Neuronal stem cell (in vitro differentiated cells): ENCODE results near the gene STXBP1.
A peak's percentile ranks its signal among the peaks of the same experiment; 100 is the strongest.

Source experiments
- DNase-seq: peaks from one replicate; pipeline ENCODE4 v3.0.0-alpha.2; 2013; ENCODE audit warnings: low spot score
- H2AFZ ChIP-seq: one replicate; pipeline ENCODE4 v1.6.1; 2013; ENCODE audit warnings: mild to moderate bottlenecking, low read length, inconsistent platforms
- H2AK5ac ChIP-seq: 2 replicates; pipeline ENCODE4 v1.6.1; 2013; ENCODE audit warnings: low read depth, mild to moderate bottlenecking, inconsistent platforms, low read length, moderate library complexity, mixed read lengths
- H2BK120ac ChIP-seq: 2 replicates; pipeline ENCODE4 v1.6.1; 2013; ENCODE audit warnings: low read depth, mild to moderate bottlenecking, inconsistent platforms, low read length, moderate library complexity, mixed read lengths
- H2BK12ac ChIP-seq: one replicate; pipeline ENCODE4 v1.6.1; 2013; ENCODE audit warnings: low read length, inconsistent platforms
- H2BK15ac ChIP-seq: 2 replicates; pipeline ENCODE4 v1.6.1; 2013; ENCODE audit warnings: mild to moderate bottlenecking, low read length, inconsistent platforms, mixed read lengths
- H2BK5ac ChIP-seq: one replicate; pipeline ENCODE4 v1.6.1; 2013; ENCODE audit warnings: inconsistent platforms, mild to moderate bottlenecking, low read length, moderate library complexity
- H3K14ac ChIP-seq: one replicate; pipeline ENCODE4 v1.6.1; 2013; ENCODE audit warnings: low read length, inconsistent platforms
- H3K18ac ChIP-seq: 2 replicates; pipeline ENCODE4 v1.6.1; 2013; ENCODE audit warnings: low read length, inconsistent platforms
- H3K23ac ChIP-seq: 2 replicates; pipeline ENCODE4 v1.6.1; 2013; ENCODE audit warnings: low read depth, mild to moderate bottlenecking, mixed read lengths, low read length, inconsistent platforms; ENCODE audit not compliant: poor library complexity
- H3K27ac ChIP-seq: replicated peaks from 3 replicates; pipeline ENCODE4 v1.5.1; 2013; ENCODE audit warnings: low read length, inconsistent platforms
- H3K27me3 ChIP-seq, 3 experiments: 2 replicates each; pipeline ENCODE4 v1.6.1; 2013; ENCODE audit warnings: low read length in 3 of 3, mild to moderate bottlenecking in 2 of 3, inconsistent platforms in 1 of 3, low read depth in 1 of 3, mixed read lengths in 1 of 3, moderate library complexity in 1 of 3; ENCODE audit not compliant: control insufficient read depth in 3 of 3, insufficient read depth in 3 of 3
- H3K36me3 ChIP-seq, 2 donors: replicated peaks in 1 of 2; 2 replicates each; pipeline ENCODE4 v1.6.1; 2013; ENCODE audit warnings: low read length in 2 of 2; ENCODE audit not compliant: control insufficient read depth in 2 of 2, insufficient read depth in 2 of 2
- H3K4ac ChIP-seq: 2 replicates; pipeline ENCODE4 v1.6.1; 2013; ENCODE audit warnings: inconsistent platforms, mild to moderate bottlenecking, low read length, moderate library complexity
- H3K4me1 ChIP-seq, 2 donors: 1 replicate in 1 of 2; 2 replicates in 1 of 2; pipeline ENCODE4 v1.6.1; 2013; ENCODE audit warnings: low read length in 2 of 2, low read depth in 1 of 2; ENCODE audit not compliant: control insufficient read depth in 2 of 2, insufficient read depth in 1 of 2
- H3K4me2 ChIP-seq: one replicate; pipeline ENCODE4 v1.6.1; 2013; ENCODE audit warnings: mild to moderate bottlenecking, low read length, inconsistent platforms; ENCODE audit not compliant: insufficient read depth, poor library complexity, severe bottlenecking
- H3K4me3 ChIP-seq, 2 donors: 2 replicates each; pipeline ENCODE4 v1.5.1; 2013; ENCODE audit warnings: low read length in 2 of 2, mild to moderate bottlenecking in 2 of 2, inconsistent platforms in 1 of 2, moderate library complexity in 1 of 2
- H3K79me1 ChIP-seq: one replicate; pipeline ENCODE4 v1.6.1; 2013; ENCODE audit warnings: low read depth, mild to moderate bottlenecking, inconsistent platforms, low read length, moderate library complexity
- H3K9ac ChIP-seq: one replicate; pipeline ENCODE4 v1.6.1; 2013; ENCODE audit warnings: mild to moderate bottlenecking, low read depth, low read length, inconsistent platforms; ENCODE audit not compliant: poor library complexity
- H3K9me3 ChIP-seq, 2 donors: replicated peaks in 1 of 2; 2 replicates each; pipeline versions ENCODE3 to v1.6.1; 2013; ENCODE audit warnings: low read length in 2 of 2, mild to moderate bottlenecking in 2 of 2, inconsistent platforms in 1 of 2, low read depth in 1 of 2, mixed read lengths in 1 of 2, moderate library complexity in 1 of 2; ENCODE audit not compliant: control insufficient read depth in 2 of 2, insufficient read depth in 1 of 2
- H4K8ac ChIP-seq: one replicate; pipeline ENCODE4 v1.6.1; 2013; ENCODE audit warnings: low read depth, mild to moderate bottlenecking, inconsistent platforms, low read length, moderate library complexity
- H4K91ac ChIP-seq: one replicate; pipeline ENCODE4 v1.6.1; 2013; ENCODE audit warnings: low read length, low read depth, mild to moderate bottlenecking, inconsistent platforms; ENCODE audit not compliant: poor library complexity
- WGBS, 2 donors: extraction: QIAGEN DNeasy Blood & Tissue Kit; methylation state at CpG; one replicate each; pipeline ENCODE4 v1.1.7; 2013; ENCODE audit warnings: missing lambda C conversion rate in 2 of 2, mixed read lengths in 1 of 2; ENCODE audit not compliant: insufficient read length in 2 of 2, insufficient replicate concordance in 1 of 2; ENCODE audit errors: extremely low coverage in 2 of 2; 5-methylcytosine and 5-hydroxymethylcytosine counted together

The STXBP1 gene

DNA sequence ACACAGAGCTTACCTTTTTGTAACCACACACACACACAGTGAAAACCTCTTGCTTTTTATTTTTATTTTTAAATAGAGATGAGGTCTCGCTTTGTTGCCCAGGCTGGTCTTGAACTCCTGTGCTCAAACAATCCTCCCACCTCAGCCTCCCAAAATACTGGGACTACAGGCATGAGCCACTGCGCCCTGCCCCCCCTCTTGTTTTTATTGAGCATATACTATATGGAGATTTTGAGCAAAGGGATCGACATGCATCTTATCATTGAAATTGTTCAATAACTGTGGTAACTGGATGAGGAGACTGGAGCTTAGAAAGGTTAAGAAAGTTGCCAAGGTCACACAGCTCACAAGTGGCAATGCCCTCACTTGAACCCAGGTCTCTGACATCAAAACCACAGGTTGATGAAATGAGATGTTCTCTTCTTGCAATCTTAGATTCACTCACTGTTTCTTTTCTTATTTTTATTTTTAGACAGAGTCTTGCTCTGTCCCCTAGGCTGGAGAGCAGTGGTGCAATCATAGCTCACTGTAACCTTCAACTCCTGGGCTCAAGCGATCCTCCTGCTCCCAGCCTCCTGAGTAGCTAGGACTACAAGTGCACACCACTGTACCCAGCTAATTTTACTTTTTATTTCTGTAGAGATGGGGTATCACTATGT, 26.8 kb upstream of the STXBP1 start:
- no peak overlapping the region for H2BK5ac ChIP-seq
- no peak overlapping the region for H3K4me2 ChIP-seq
- no peaks in the 10 kb centered on the region for H3K27me3 ChIP-seq
- H2BK15ac ChIP-seq: no peak overlapping the region
- no peak overlapping the region for H3K4ac ChIP-seq
- no peak overlapping the region for H3K14ac ChIP-seq
- no peak overlapping the region for H3K9ac ChIP-seq
- no peaks in the 10 kb centered on the region for H3K9me3 ChIP-seq
- WGBS, 2 donors: no CpG with 5 or more reads among the region's 4 CpGs
- no peak overlapping the region for H2AK5ac ChIP-seq
- H3K27ac ChIP-seq: no peak overlapping the region
- H3K36me3 ChIP-seq: no peaks in the 10 kb centered on the region
- H3K4me3 ChIP-seq: no peak overlapping the region
- DNase-seq: no peak
- no peak overlapping the region for H2BK12ac ChIP-seq
- H2BK120ac ChIP-seq: no peak overlapping the region
- H3K18ac ChIP-seq: no peak overlapping the region
- H4K91ac ChIP-seq: no peak overlapping the region
- no peak overlapping the region for H4K8ac ChIP-seq
- no peaks in the 10 kb centered on the region for H3K79me1 ChIP-seq
- no peak overlapping the region for H3K23ac ChIP-seq
- H2AFZ ChIP-seq: no peak overlapping the region
- H3K4me1 ChIP-seq: no peaks in the 10 kb centered on the region

DNA sequence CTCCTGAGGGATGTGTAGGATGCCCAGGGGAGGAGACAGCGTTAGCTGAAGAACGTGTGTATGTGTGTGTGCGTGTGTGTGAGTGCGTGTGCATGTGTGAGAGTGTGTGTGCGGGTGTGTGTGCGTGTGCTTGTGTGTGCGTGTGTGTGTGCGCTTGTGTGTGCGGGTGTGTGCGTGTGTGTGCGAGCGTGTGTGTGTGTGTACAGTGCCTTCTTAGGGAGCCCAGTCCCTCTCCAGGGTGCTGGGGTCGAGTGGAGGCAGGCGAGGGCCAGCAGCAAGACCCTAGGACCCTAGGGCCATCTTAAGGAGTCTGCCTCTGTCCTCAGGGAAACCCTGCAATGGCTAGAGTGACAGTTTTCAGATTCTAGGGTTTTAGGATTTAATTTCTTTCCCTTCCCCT, 26.0 kb upstream of the STXBP1 start:
- H3K27ac ChIP-seq: no peak overlapping the region
- no peaks in the 10 kb centered on the region for H3K79me1 ChIP-seq
- no peaks in the 10 kb centered on the region for H3K27me3 ChIP-seq
- H3K9me3 ChIP-seq: no peaks in the 10 kb centered on the region
- no CpG with 5 or more reads among the region's 14 CpGs for WGBS, 2 donors
- no peak overlapping the region for H3K4ac ChIP-seq
- no peak overlapping the region for H3K4me2 ChIP-seq
- peak overlapping the region; percentile 81 for H3K18ac ChIP-seq
- no peak overlapping the region for H2BK120ac ChIP-seq
- no peak overlapping the region for H2BK5ac ChIP-seq
- H3K4me3 ChIP-seq: peak overlapping the region in 1 of 2 donors; percentile 56
- H4K8ac ChIP-seq: no peak overlapping the region
- H2BK12ac ChIP-seq: peak overlapping the region; percentile 59
- H2BK15ac ChIP-seq: no peak overlapping the region
- no peak for DNase-seq
- H3K9ac ChIP-seq: no peak overlapping the region
- H3K36me3 ChIP-seq: no peaks in the 10 kb centered on the region
- H3K4me1 ChIP-seq: no peaks in the 10 kb centered on the region
- peak overlapping the region; percentile 71 for H2AFZ ChIP-seq
- peak overlapping the region; percentile 66 for H3K23ac ChIP-seq
- no peak overlapping the region for H4K91ac ChIP-seq
- peak overlapping the region; percentile 58 for H2AK5ac ChIP-seq
- peak overlapping the region; percentile 65 for H3K14ac ChIP-seq

- peak; percentile 76 for DNase-seq
- Histone ChIP-seq H2BK15ac (no peak overlapping the region), H3K9me3 (no peaks in the 10 kb centered on the region), H3K4me2 (no peak overlapping the region), H3K14ac (no peak overlapping the region), H4K91ac (no peak overlapping the region), H3K27ac (no peak overlapping the region), H3K27me3 (no peaks in the 10 kb centered on the region), H2BK12ac (no peak overlapping the region), H2BK5ac (no peak overlapping the region), H2AK5ac (no peak overlapping the region), H3K23ac (no peak overlapping the region), H3K4me1 (no peaks in the 10 kb centered on the region), H2AFZ (peak overlapping the region; percentile 71), H3K4me3 (no peak overlapping the region), H2BK120ac (no peak overlapping the region), H3K79me1 (no peaks in the 10 kb centered on the region), H3K18ac (no peak overlapping the region), H3K36me3 (no peaks in the 10 kb centered on the region), H3K4ac (no peak overlapping the region), H4K8ac (no peak overlapping the region), H3K9ac (no peak overlapping the region)
- no CpG with 5 or more reads among the region's 5 CpGs for WGBS, 2 donors
Observed at GRCh38 chr9:127586537-127586936, 25.5 kb upstream of the STXBP1 start.

GRCh38 chr9:127587966-127588365, 24.1 kb upstream of the STXBP1 start:
- no CpG with 5 or more reads among the region's 2 CpGs for WGBS, 2 donors

More at GRCh38 chr9:127587966-127588365, 24.1 kb upstream of the STXBP1 start:
- Histone ChIP-seq H4K8ac (no peak overlapping the region), H3K4ac (no peak overlapping the region), H3K27ac (no peak overlapping the region), H2BK120ac (no peak overlapping the region), H2BK15ac (no peak overlapping the region), H2BK12ac (no peak overlapping the region), H3K27me3 (no peaks in the 10 kb centered on the region), H3K23ac (no peak overlapping the region), H4K91ac (no peak overlapping the region), H3K9me3 (no peaks in the 10 kb centered on the region), H3K18ac (no peak overlapping the region), H2AK5ac (no peak overlapping the region), H3K4me3 (no peak overlapping the region), H3K9ac (no peak overlapping the region), H2AFZ (no peak overlapping the region), H3K4me2 (no peak overlapping the region), H2BK5ac (no peak overlapping the region), H3K4me1 (no peaks in the 10 kb centered on the region), H3K36me3 (no peaks in the 10 kb centered on the region), H3K79me1 (no peaks in the 10 kb centered on the region), H3K14ac (no peak overlapping the region)
- no peak for DNase-seq
